Bronchial epithelial cell (primary cell): Measurements from ENCODE around the gene SLCO4A1. TPM values are rescaled to one million over a fixed set of nuclear protein-coding genes. Genes with fewer than 3 reads are reported as not detected.

Experiments used
- DNase-seq: peaks from one replicate; pipeline ENCODE4 v3.0.0-alpha.2; 2010; ENCODE audit warnings: low read depth
- FAIRE-seq: peaks from 2 replicates; lab custom pipeline; 2011; peaks lifted over from hg19 to GRCh38; lab: Jason Lieb, UNC
- H3K27me3 ChIP-seq: 2 replicates; pipeline ENCODE4 v1.5.1; 2011; ENCODE audit warnings: low read length; ENCODE audit not compliant: control insufficient read depth, insufficient read depth
- H3K36me3 ChIP-seq: 2 replicates; pipeline ENCODE4 v1.5.1; 2011; ENCODE audit warnings: low read length; ENCODE audit not compliant: control insufficient read depth, insufficient read depth
- H3K4me3 ChIP-seq: 2 replicates; pipeline ENCODE4 v1.5.1; 2011; ENCODE audit warnings: mild to moderate bottlenecking, low read depth, low read length, control low read depth
- CTCF ChIP-seq: IDR thresholded peaks from 2 replicates; pipeline ENCODE4 v1.5.1; 2011; ENCODE audit warnings: mild to moderate bottlenecking, moderate library complexity, low read length, control low read depth, inconsistent platforms; ENCODE audit not compliant: insufficient read depth, severe bottlenecking
- total RNA-seq: library from RNA; depleted of rRNA; stranded (reverse); fragments of >200 nt; gene quantifications from 2 replicates; pipeline ENCODE4 v1.2.1, GENCODE V29; 2014

The SLCO4A1 gene
- total RNA-seq, 1 donor from 2014 or later: 1.6 TPM

GRCh38 chr20:62627901-62628612 is 14.2 kb upstream of the SLCO4A1 start:
- Histone ChIP-seq H3K27me3 (peaks cover 13% of the 10 kb centered on the region), H3K4me3 (no peak overlapping the region), H3K36me3 (no peaks in the 10 kb centered on the region)
- FAIRE-seq (no peak), DNase-seq (peak; percentile 15)
- no peak for TF ChIP-seq CTCF

- H3K4me3 ChIP-seq: no peak overlapping the region
Measured at GRCh38 chr20:62628691-62629090, 13.6 kb upstream of the SLCO4A1 start.

GRCh38 chr20:62629864-62630470 is 12.3 kb upstream of the SLCO4A1 start:
- DNase-seq (no peak), FAIRE-seq (no peak)
- Histone ChIP-seq H3K4me3 (no peak overlapping the region), H3K36me3 (no peaks in the 10 kb centered on the region), H3K27me3 (peaks cover 25% of the 10 kb centered on the region)
- TF ChIP-seq CTCF: no peak

More at GRCh38 chr20:62628691-62629090, 13.6 kb upstream of the SLCO4A1 start:
- peaks cover 17% of the 10 kb centered on the region for H3K27me3 ChIP-seq
- DNase-seq: peak; percentile 12
- TF ChIP-seq CTCF: no peak
- no peaks in the 10 kb centered on the region for H3K36me3 ChIP-seq
- FAIRE-seq: no peak

- DNase-seq (no peak), FAIRE-seq (no peak)
- peaks cover 37% of the 10 kb centered on the region for H3K27me3 ChIP-seq
Measured at GRCh38 chr20:62631336-62632308, 10.7 kb upstream of the SLCO4A1 start.

More at GRCh38 chr20:62631336-62632308, 10.7 kb upstream of the SLCO4A1 start:
- H3K4me3 ChIP-seq: no peak overlapping the region
- no peak for TF ChIP-seq CTCF
- H3K36me3 ChIP-seq: no peaks in the 10 kb centered on the region
